ENCODE data around the gene LCORL.

GRCh38 chr4:17930256-17930655 is 91.3 kb downstream of the LCORL start:
- no peak for TF ChIP-seq POLR2A (IDR thresholded peaks at IDR 0.05; ENCODE audit: low read depth, low read length)
- no peak for TF ChIP-seq CTCF (conservative IDR thresholded peaks at IDR 0.05; ENCODE audit: low read depth, low read length)
- TF ChIP-seq MXI1 (IDR thresholded peaks at IDR 0.05; ENCODE audit: borderline replicate concordance, low read depth, low read length): no peak
- TF ChIP-seq BHLHE40 (IDR thresholded peaks at IDR 0.05; ENCODE audit: low read depth, low read length): no peak
- TF ChIP-seq RFX5 (IDR thresholded peaks at IDR 0.05; ENCODE audit: low read depth, low read length): no peak
- TF ChIP-seq RCOR1 (IDR thresholded peaks at IDR 0.05; ENCODE audit: insufficient replicate concordance, low read length): no peak
- no peak for TF ChIP-seq MAZ (IDR thresholded peaks at IDR 0.05; ENCODE audit: borderline replicate concordance, low read depth, low read length)
- no peak for TF ChIP-seq CEBPB (IDR thresholded peaks at IDR 0.05; ENCODE audit: low read depth, low read length)
- no peak for TF ChIP-seq MAFK (IDR thresholded peaks at IDR 0.05; ENCODE audit: low read depth, low read length)
- TF ChIP-seq ELK1 (IDR thresholded peaks at IDR 0.05; ENCODE audit: borderline replicate concordance, low read depth, low read length): no peak
